HG02678 (cell line): ENCODE measurements around the gene RGP1.

Source experiments
- ATAC-seq: cut with Tn5 transposase; IDR thresholded peaks from one replicate; pipeline ENCODE4 v1.9.1; 2021; ENCODE audit warnings: mild to moderate bottlenecking, moderate library complexity; ENCODE audit not compliant: unreplicated experiment

The RGP1 gene

DNA sequence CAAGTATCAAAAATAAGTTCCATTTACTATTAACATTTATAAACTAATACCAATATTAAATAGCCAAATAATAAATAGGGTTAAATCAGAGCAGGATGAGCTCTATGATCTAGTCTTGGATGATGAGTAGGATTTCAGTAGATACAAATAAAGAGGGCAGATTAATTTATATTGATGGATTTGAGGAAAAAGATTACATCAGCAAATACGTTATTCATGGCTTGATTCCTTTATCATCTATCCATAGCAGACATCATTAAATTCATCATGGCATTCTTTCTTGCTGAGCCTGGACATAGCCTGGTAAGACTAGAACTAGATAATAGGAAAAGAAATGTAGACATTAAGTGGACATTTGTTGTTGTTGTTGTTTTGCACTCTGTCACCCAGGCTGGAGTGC lies 18.4 kb downstream of the RGP1 start:
- ATAC-seq, result no peak

DNA sequence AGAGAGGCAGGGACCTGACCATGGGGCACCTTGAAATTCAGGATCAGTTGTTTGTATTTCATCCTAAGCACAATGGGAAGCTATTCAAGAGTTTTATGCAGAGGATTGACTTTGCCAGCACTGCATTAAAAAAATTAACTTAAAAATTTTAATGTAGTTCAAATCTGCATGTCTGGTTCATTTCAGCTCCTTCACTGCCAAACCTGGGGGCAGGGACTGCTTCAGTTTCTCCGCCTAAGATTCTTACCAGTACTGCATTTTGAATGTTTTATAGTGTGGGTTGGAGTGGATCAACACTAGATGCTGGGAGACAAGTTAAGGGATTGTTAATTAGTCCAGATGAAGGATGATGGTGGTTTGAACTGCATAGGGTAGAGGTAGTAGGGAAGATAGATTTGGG lies 20.7 kb downstream of the RGP1 start:
- ATAC-seq, result no peak

DNA sequence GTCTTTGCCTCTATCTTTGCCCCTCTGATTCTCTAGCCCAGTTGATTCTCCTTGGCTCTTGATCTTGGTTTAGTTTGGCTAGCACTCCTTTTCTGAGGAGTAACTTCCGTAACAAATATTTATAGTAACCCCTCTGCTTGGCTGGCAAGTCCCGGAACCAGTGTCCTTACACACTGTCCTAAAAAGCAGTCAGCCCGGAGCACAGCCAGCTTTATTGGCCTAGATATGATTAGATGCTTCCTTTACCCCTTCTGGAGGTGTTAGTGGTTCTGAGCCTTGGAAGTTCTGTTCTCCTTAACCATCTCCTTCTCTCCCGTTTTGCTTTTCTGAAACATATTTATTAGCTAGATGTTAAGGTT lies 22.0 kb downstream of the RGP1 start:
- no peak for ATAC-seq

DNA sequence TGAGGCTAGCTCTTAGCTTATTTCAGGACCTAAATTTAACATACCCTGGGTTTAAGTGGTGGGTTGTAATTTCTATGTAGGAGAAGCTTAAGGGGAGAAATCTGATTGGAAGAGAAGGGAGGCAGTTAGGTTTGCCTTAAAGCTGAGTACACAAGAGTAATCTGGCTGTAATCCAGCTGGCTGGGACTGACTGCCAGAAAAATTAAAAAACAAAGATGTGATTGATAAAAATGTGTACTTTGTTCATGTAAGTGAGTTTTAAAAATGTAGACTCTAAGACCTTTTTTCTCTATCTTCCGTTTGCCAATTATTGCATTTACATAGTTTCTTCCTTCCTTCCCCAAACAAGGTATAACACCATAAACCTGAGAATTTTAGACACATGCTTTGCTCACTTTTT lies 22.4 kb downstream of the RGP1 start:
- ATAC-seq, result no peak

DNA sequence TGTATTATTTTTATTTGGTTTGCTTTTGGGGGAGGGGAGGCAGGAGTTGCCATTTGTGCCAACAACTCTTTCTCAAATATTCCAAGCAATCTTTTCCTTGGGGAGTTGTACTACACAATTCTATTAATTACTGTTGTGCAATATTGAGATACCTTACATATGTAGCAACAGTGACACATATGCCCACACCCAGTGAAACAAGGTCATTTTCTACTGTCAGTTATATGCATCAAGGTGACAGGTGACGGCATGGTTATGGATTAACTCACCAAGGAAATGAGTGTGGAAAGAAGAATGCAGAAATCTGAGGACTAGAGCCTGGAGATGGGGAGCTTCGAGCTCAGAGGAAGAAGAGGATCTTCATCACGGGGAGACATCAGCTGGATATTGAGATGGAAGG lies 22.9 kb downstream of the RGP1 start:
- ATAC-seq, result no peak

DNA sequence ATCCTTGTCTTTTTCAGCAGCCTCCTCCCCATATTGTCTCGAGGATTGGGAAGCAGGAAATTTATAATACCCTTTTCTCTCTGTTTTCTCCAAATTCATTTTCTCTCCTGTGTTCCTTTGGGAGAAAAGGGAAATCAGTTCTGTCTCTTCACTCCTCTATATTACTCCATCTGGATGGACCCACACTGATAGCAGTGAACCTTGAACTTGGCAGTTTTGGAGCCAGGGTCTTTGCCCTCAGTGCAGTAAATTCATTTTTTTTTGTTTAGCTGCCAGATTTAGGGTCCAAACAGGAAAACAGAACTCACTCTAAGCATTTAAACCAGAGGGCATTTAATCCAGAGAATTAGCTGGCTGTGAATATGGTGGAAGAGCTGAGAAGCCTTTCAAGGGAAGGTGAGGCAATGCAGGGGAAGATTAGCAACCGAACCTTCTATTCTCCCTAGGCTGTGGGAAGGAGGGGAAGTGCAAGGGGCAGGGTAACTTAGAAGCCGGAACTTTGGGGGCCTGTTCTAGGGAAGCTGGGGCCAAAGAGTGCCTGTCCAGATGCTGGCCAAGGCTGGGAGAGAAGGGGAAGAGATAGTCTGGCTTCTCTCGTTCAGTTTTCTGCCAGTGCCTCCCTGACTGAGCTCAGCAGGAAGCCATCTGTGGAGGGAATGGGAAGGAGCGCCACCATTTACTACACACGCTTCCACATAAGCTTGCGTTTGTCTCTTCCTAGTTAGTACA lies 26.0 kb downstream of the RGP1 start:
- no peak for ATAC-seq

DNA sequence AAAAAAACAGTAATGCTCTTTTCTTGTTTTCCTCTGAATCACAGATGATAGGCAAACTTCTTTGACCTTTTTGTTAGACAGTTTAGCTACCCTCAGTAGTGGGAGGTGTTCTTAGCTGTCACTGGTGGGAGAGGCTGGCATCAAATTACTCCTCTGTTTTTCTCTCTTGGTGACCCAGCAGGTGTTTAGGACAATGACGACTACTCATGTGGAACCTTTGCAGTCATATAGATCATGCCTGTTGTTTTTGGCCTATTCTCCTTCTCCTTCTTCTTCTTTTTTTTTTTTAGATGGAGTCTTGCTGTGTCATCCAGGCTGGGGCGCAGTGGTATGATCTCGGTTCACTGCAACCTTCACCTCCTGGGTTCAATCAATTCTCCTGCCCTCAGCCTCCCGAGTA lies 26.9 kb downstream of the RGP1 start:
- ATAC-seq, result no peak

DNA sequence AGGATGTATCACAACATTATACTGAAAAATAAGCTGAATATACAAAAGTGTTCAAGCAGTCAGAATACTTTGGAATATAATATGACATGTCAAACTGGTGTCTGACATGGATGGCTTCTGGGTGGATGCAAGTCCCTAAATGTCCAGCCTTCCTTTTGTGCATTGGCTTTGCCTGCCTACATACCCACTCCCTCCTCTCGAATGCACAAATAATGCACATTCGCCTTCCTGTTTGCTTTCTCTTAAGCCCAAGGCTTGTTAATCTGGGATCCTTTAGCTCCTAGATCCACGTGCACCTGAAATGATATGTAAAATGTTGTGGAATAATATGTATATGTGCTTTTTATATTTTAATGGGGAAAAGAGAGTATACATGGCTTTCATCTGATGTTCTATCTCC lies 29.4 kb downstream of the RGP1 start:
- ATAC-seq, result no peak

DNA sequence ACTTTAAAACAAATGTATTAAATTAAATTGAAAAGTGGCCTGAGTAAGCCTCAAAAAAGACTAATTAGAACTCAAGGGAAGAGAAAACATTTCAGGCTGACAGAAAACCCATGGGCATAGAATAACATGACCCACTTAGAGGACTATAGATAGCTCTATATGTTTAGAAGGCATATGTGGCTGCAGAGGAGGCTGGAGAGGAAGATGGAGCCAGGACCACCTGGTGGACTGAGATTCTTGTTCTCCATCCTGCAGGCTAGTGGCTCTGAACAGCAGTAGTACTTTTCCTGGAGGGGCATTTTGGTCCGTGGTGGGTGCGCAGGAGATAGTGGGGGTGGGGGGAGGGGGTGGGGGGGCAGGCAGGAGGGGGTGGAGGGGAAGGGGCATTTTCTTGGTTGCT lies 32.0 kb downstream of the RGP1 start:
- ATAC-seq, result no peak

DNA sequence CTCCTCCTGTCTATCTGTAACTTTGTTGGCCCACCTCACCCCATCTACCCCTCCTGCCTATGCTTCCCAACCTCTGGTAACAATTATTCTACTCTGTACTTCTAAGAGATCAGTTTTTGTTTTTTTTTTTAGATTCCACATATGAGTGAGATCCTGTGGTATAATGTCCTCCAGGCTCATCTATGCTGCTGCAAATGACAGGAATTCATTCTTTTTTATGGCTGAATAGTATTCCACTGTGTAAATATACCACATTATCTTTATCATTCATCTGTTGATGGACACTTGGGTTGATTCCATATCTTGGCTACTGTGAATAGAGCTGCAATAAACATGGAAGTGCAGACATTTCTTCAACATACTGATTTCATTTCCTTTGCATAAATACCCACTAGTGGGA lies 34.3 kb downstream of the RGP1 start:
- ATAC-seq, result no peak

DNA sequence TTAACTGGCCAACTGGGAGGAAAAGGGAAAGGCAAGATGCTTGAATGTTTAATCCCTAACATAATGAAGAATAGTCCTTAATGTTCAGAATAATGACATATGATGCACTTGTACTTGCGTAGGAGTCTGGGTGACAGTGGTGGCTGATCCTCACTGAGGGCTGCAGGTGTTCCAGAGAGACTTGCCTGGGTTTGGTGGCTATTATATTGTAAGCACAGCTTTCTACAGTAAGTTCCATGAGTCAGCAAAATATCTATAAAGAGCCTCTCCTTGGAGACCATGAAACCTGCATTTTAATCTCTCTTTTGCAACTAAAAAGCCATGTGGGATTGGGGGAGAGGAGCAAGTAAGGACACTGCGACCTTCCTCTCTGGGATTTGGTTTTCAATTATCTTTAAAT lies 40.5 kb downstream of the RGP1 start:
- ATAC-seq, result no peak

DNA sequence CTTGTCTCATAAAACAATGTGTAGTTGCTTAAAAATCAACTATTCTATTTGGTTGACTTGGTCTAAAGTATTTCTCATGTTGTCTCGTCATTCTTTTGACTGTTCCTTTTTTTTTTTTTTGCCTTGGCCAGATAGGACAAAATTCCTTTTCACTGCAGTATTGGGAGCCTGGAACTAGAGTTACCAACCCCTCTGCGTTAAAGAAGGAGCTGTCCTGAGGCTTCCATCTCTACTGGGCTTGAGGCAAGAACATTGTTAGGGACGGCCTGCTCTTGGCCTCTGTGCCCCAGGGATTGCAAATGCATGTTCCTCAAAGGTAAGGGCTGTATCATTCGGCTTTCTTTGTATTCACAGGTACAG lies 40.9 kb downstream of the RGP1 start:
- ATAC-seq, result no peak

DNA sequence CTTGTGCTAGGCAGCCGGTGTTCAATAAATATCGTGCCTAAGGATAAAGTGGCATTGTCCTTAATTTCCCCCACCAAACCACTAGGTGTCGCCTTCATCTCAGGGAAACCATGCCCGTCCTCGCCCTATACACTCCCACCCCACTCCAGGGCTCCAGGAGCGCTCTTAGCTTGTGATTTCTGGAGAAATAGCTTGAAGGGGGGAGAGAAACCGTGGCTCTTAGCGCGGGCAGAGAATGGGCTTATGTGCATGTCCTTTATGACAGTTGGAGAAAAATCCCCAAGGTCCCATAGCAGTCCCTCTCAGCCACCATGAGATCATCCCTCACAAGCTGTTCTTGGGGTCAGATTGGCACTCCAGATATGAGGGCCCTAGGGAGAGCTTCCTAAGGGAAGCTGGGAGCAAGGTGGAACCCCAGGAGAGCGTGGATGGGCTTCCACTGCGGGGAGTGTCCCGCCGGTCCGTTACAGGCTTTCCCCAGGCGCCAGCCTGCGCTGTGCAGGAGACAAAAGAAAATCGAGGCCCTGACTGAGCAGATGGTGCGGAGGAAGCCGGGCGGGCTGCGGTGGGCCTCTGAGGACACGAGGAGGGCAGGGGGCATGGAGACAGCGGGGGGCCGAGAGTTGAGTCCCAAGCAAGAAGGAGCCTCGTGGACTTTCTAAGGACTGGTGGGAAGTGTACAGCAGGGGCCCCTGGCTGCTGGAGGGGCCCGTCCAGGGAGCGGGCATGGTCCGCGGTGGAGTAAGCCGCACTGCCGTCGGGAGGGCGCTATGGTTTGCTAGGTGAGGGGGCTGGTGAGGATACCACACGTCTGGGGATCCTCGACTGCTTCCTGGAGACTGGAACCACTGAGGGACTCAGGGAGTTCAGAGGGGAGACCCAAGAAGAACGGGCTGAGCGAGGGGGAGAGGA lies 41.6 kb downstream of the RGP1 start:
- peak; percentile 67 for ATAC-seq

DNA sequence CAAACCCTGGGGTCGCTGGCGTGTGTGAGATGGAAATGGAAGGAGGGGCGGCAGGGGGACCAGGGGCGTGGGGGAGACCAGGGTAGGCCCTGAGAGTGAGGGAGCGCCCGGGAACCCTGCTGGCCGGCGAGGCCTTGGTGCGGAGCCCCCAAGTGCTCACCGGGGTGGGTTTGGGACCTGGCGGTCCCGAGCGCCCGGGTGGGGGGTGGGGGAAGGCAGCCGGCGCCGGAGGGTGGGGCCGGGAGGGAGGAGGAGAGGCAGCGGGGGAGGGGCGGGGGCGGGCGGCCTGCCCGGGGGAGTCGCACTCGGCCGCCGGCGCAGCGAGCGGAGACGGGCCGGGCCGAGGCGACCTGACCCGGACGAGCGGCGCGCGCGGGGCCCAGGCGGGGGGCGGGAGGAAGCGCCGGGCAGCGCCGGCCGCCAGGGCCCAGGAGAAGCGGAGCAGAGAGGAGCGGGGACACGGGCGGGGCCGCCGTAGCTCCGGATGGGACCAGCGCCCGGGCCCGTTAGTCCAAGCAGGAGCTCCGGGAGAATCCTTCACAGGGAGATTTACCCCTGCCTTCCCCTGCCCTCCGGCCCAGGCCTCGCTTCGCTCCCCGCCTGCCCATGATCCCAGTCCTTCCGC lies 42.3 kb downstream of the RGP1 start, which contains the start of gene NPR2:
NPR2 (plus strand) TSS at position 295 of the 625 bp plus-strand sequence. CDS start 818 bp downstream, outside the sequence.
- ATAC-seq, result no peak

DNA sequence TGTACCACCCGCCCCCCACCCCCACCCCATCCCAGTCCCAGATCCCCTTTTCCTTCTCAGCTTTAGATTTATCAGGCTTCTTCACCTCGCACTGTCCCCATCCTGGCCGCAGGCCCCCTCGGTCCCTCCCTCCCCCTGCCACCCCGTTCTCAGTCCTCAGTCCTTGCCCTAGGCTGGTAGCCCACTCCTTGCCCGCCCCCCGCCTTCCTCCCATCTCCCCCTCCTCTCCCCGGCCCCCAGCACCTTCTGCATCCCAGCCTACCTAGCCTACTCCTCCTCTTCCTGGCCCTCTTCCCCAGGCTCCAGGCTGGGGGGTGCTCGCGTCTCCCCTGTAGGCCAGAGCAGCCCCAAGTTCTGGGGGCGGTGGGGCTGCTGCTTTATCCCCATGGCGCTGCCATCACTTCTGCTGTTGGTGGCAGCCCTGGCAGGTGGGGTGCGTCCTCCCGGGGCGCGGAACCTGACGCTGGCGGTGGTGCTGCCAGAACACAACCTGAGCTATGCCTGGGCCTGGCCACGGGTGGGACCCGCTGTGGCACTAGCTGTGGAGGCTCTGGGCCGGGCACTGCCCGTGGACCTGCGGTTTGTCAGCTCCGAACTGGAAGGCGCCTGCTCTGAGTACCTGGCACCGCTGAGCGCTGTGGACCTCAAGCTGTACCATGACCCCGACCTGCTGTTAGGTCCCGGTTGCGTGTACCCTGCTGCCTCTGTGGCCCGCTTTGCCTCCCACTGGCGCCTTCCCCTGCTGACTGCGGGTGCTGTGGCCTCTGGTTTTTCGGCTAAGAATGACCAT lies 43.1 kb downstream of the RGP1 start:
- no peak for ATAC-seq

DNA sequence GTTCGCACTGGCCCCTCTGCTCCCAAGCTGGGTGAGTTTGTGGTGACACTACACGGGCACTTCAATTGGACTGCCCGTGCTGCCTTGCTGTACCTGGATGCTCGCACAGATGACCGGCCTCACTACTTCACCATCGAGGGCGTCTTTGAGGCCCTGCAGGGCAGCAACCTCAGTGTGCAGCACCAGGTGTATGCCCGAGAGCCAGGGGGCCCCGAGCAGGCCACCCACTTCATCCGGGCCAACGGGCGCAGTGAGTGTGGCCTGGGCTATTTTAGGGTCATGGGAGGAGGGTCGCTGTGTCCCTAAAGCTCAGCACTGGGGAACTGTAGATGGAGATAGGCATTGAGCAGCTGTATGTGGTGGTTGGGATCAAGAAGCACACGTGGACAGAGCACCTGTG lies 43.7 kb downstream of the RGP1 start:
- ATAC-seq, result no peak

DNA sequence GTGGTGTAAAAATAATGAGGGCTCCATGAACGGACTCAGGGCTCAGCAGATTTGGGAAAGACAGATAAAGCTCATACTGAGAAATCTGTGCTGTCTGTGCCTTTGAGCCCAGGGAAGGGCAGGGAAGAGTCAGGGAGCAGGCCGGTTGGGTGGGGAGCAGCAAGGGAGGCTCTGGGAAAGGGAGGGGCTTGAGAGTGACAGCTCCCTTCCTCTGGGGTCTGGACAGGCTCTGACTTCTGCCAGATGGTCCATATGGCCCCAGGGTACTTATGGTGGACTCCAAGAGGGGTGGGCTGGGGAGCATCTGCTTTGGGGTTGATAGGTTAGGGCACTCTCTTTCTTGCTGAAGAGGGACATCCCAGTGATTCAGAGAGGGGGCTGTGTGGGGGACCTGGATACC lies 44.4 kb downstream of the RGP1 start:
- ATAC-seq, result no peak

DNA sequence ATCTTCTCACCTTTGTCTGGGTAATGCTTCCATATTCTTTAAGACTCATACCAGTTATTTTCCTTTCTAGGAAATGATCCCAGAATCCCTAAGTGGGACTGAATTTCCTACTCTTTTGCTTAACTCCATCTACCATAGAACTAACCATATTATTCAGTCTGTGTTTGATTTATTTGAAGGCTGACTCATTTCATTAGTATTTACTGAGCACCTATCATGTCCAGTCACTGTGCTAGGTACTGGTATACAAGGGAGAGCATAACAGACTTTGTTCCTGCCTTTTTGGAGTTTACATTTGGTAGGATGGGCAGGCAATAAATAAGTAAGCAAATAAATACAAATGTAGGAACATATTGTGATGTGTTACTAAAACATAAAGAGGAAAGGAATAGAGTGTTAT lies 46.6 kb downstream of the RGP1 start:
- ATAC-seq, result no peak

DNA sequence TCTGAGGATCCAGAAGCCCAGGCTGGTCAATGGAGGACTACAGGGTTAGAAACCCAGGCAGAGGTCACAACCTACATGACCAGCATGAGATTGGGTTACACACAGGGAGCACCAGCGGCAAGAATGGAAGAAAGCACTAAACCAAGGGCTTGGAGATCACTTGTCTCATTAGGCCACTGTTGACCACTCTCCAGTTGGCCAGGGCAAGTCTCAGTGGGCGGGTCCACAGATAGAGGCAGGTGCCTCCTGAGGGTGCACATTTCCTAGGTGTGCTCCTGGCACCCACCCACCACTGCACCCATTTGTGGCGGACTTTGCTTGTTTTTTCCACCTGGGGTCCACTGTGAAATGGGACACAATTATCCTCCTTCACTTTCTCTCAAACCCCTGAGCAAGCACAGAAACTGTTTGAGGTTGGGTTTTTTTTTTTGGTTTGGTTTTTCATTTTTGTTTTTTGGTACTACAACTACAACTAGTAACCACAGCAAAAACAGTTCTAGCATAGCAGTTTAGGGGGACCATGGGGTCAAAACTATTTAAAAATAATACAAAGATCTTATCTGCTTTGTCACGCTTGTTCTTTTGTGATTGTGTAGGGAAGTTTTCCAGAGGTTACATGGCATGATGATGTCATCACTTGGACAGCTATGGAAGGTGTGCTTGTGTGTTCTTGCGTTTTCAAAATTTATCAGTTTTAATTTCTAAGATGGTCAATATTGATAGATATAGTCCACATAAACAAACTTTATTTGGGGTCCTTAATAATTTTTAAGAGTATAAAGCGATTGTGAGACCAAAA lies 48.4 kb downstream of the RGP1 start:
- ATAC-seq, result no peak

DNA sequence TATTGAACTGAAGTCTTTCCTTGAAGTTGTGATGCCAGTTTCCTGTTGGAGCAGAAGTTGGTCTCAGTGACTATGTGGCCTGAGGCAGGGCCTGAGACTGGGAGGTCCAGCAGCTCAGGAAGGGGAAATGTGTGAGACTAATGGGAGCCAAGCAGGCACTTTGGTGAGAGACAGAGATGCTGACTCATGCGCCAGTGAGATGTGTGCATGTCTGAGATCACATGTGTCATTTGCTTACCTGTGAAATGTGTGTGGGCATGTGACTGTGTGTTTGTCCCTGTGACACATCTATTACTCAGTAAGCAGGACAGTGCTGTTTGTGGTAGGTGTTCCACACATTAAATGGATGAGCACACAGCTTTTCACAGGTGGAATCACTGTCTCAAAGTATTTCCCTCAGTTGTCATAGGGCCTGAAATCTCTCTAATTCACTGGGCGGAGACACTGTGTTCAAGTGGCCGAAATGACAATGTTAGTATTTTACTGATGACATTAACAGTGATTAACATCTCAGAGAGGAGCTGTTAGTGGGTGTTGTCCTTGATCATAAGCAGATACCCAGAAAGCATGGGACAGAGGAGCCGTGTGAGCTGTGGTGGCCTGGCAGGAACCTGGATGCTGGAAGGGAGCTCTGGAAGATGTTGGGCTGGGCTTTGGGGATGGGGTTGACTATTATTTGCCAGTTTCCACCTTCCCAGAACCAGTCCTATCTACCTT lies 49.7 kb downstream of the RGP1 start:
- ATAC-seq, result no peak
